Neural progenitor cell (in vitro differentiated cells): ENCODE data around the gene GRB2. TPM values are rescaled to one million over a fixed set of nuclear protein-coding genes. Genes with fewer than 3 reads are reported as not detected.
"Not testable (repeated sequence)": the region's sequence is repeated elsewhere in the genome, so short reads cannot be mapped to it uniquely, and the experiment has no call there.

Experiments used
- DNase-seq: peaks from one replicate; pipeline ENCODE4 v3.0.0-alpha.2; 2016; ENCODE audit warnings: low spot score
- H2AFZ ChIP-seq: fragments of 200-600 bp; sonication (generic); replicated peaks from 2 replicates; pipeline ENCODE4 v1.6.1; 2016; ENCODE audit warnings: antibody characterized with exemption
- H3F3A ChIP-seq: fragments of 200-600 bp; sonication (generic); 2 replicates; pipeline ENCODE4 v1.6.1; 2016; ENCODE audit warnings: antibody characterized with exemption, low read depth
- H3K27ac ChIP-seq: fragments of 200-600 bp; sonication (generic); 2 replicates; pipeline ENCODE4 v1.5.1; 2016; ENCODE audit warnings: mild to moderate bottlenecking
- H3K27me3 ChIP-seq: fragments of 200-600 bp; sonication (generic); 2 replicates; pipeline ENCODE4 v1.6.1; 2016; ENCODE audit warnings: mild to moderate bottlenecking, moderate library complexity
- H3K36me3 ChIP-seq: fragments of 200-600 bp; sonication (generic); 2 replicates; pipeline ENCODE4 v1.5.1; 2016
- H3K4me1 ChIP-seq: fragments of 200-600 bp; sonication (generic); 2 replicates; pipeline ENCODE4 v1.6.1; 2016; ENCODE audit warnings: mixed run types
- H3K4me2 ChIP-seq: fragments of 200-600 bp; sonication (generic); 2 replicates; pipeline ENCODE4 v1.6.1; 2016
- H3K4me3 ChIP-seq: fragments of 200-600 bp; sonication (generic); 2 replicates; pipeline ENCODE4 v1.5.1; 2016
- H3K79me2 ChIP-seq: fragments of 200-600 bp; sonication (generic); 2 replicates; pipeline ENCODE4 v1.6.1; 2016; ENCODE audit warnings: low read depth
- H3K9ac ChIP-seq: fragments of 200-600 bp; sonication (generic); 2 replicates; pipeline ENCODE4 v1.6.1; 2016
- H3K9me3 ChIP-seq: fragments of 200-600 bp; sonication (generic); 2 replicates; pipeline ENCODE4 v1.5.1; 2016; ENCODE audit warnings: low read depth
- H4K20me1 ChIP-seq: fragments of 200-600 bp; sonication (generic); 2 replicates; pipeline ENCODE4 v1.6.1; 2016; ENCODE audit warnings: low read depth
- H3K27ac Mint-ChIP-seq: 3 replicates; pipeline ENCODE4 v1.8.0; 2021; ENCODE audit warnings: mixed read lengths
- H3K27me3 Mint-ChIP-seq: 2 replicates; pipeline ENCODE4 v1.8.0; 2022; ENCODE audit warnings: low read depth, mild to moderate bottlenecking, inconsistent platforms, moderate library complexity, mixed read lengths; ENCODE audit not compliant: insufficient read depth
- H3K36me3 Mint-ChIP-seq: 3 replicates; pipeline ENCODE4 v1.8.0; 2021; ENCODE audit warnings: mixed read lengths
- H3K4me1 Mint-ChIP-seq: 3 replicates; pipeline ENCODE4 v1.8.0; 2021; ENCODE audit warnings: mixed read lengths
- H3K4me3 Mint-ChIP-seq: 3 replicates; pipeline ENCODE4 v1.8.0; 2021; ENCODE audit warnings: mild to moderate bottlenecking, moderate library complexity, mixed read lengths
- H3K9me3 Mint-ChIP-seq: 3 replicates; pipeline ENCODE4 v1.8.0; 2020; ENCODE audit warnings: mixed read lengths
- EZH2 ChIP-seq: fragments of 200-600 bp; sonication (generic); IDR thresholded peaks from 2 replicates; pipeline ENCODE4 v1.6.1; 2017; ENCODE audit warnings: antibody characterized with exemption, mild to moderate bottlenecking, moderate library complexity
- EZH2phosphoT487 ChIP-seq: fragments of 200-600 bp; sonication (generic); IDR thresholded peaks from 2 replicates; pipeline ENCODE4 v1.6.1; 2017; ENCODE audit warnings: antibody characterized with exemption
- total RNA-seq: library from RNA; depleted of rRNA; stranded (reverse); fragments of >200 nt; gene quantifications from 2 replicates; pipeline ENCODE4 v1.2.3, GENCODE V29; 2015; ENCODE audit warnings: low replicate concordance
- TF ChIP-seq, protein P1 (sequence below): fragments of 200-600 bp; sonication (generic); IDR thresholded peaks from 2 replicates; pipeline ENCODE4 v1.5.1; 2017; ENCODE audit warnings: antibody characterized with exemption, mild to moderate bottlenecking

GRB2 gene
- total RNA-seq: 71.0 and 72.5 TPM in 2 replicates

GRCh38 chr17:75405365-75406221 lies at the start of gene GRB2:
Gene GRB2 (minus strand): TSS chr17:75405678. CDS start chr17:75393628, 12,050 bp downstream.
- H3K27ac Mint-ChIP-seq: peak within 1 kb of the TSS; percentile 72
- Histone ChIP-seq H3K4me1 (peaks cover 3% of the 10 kb centered on the region), H3K4me2 (peak within 1 kb of the TSS; percentile 98), H4K20me1 (peaks cover 22% of the 10 kb centered on the region), H3F3A (peaks cover 9% of the 10 kb centered on the region), H3K27me3 (no peaks in the 10 kb centered on the region), H3K9ac (peak within 1 kb of the TSS; percentile 91), H3K27ac (no peak within 1 kb of the TSS), H3K36me3 (no peaks in the 10 kb centered on the region), H3K79me2 (peaks cover 46% of the 10 kb centered on the region), H3K4me3 (peak within 1 kb of the TSS; percentile 99), H3K9me3 (no peaks in the 10 kb centered on the region), H2AFZ (peak within 1 kb of the TSS; percentile 79)
- no peak for TF ChIP-seq EZH2
- TF ChIP-seq EZH2phosphoT487: no peak
- TF ChIP-seq, protein P1, sequence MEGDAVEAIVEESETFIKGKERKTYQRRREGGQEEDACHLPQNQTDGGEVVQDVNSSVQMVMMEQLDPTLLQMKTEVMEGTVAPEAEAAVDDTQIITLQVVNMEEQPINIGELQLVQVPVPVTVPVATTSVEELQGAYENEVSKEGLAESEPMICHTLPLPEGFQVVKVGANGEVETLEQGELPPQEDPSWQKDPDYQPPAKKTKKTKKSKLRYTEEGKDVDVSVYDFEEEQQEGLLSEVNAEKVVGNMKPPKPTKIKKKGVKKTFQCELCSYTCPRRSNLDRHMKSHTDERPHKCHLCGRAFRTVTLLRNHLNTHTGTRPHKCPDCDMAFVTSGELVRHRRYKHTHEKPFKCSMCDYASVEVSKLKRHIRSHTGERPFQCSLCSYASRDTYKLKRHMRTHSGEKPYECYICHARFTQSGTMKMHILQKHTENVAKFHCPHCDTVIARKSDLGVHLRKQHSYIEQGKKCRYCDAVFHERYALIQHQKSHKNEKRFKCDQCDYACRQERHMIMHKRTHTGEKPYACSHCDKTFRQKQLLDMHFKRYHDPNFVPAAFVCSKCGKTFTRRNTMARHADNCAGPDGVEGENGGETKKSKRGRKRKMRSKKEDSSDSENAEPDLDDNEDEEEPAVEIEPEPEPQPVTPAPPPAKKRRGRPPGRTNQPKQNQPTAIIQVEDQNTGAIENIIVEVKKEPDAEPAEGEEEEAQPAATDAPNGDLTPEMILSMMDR: no peak
- H3K4me1 Mint-ChIP-seq: peaks cover 18% of the 10 kb centered on the region
- H3K36me3 Mint-ChIP-seq: peaks cover 3% of the 10 kb centered on the region
- peak; percentile 98 for DNase-seq
- H3K4me3 Mint-ChIP-seq: peak within 1 kb of the TSS; percentile 91
- H3K27me3 Mint-ChIP-seq: peaks cover 4% of the 10 kb centered on the region
- H3K9me3 Mint-ChIP-seq: no peaks in the 10 kb centered on the region

DNA sequence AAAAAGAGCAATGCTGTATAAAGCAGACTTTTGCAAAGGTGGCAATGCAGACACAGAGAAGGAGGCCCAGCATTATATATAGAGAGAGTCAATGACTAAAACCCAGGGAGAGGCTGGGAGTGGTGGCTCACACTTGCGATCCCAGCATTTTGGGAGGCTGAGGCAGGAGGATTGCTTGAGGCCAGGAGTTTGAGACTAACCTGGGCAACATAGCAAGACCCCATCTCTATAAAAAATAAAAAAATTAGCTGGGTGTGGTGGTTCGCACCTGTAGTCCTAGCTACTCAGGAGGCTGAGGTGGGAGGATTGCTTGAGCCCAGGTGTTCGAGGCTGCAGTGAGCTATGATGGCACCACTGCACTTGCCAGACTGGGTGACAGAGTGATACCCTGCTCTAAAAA lies 49.2 kb upstream of the GRB2 start:
- not testable (repeated sequence) for DNase-seq, H2AFZ ChIP-seq, H3K9ac ChIP-seq, H3K9me3 ChIP-seq, H3K4me3 Mint-ChIP-seq, H4K20me1 ChIP-seq, H3K36me3 Mint-ChIP-seq, H3K27ac Mint-ChIP-seq, H3K27ac ChIP-seq, H3K4me2 ChIP-seq, H3K9me3 Mint-ChIP-seq, H3K27me3 Mint-ChIP-seq, H3K4me3 ChIP-seq, H3K36me3 ChIP-seq, H3K27me3 ChIP-seq, H3F3A ChIP-seq
- H3K4me1 ChIP-seq: peaks cover 15% of the 10 kb centered on the region
- H3K79me2 ChIP-seq: peaks cover 12% of the 10 kb centered on the region
- peaks cover 37% of the 10 kb centered on the region for H3K4me1 Mint-ChIP-seq

GRCh38 chr17:75454193-75454592 lies 48.7 kb upstream of the GRB2 start:
- Histone ChIP-seq H3K4me2 (no peak overlapping the region), H3K4me3 (no peak overlapping the region), H3K9ac (no peak overlapping the region), H3K9me3 (no peaks in the 10 kb centered on the region), H3K4me1 (peaks cover 15% of the 10 kb centered on the region), H3K36me3 (no peaks in the 10 kb centered on the region), H4K20me1 (no peaks in the 10 kb centered on the region), H3K27ac (no peak overlapping the region), H3F3A (peaks cover 4% of the 10 kb centered on the region), H2AFZ (no peak overlapping the region), H3K79me2 (peaks cover 12% of the 10 kb centered on the region), H3K27me3 (no peaks in the 10 kb centered on the region)
- DNase-seq: no peak
- Mint-ChIP-seq H3K36me3 (peaks cover 3% of the 10 kb centered on the region), H3K27me3 (peaks cover 3% of the 10 kb centered on the region), H3K4me3 (no peak overlapping the region), H3K9me3 (no peaks in the 10 kb centered on the region), H3K27ac (no peak overlapping the region), H3K4me1 (peaks cover 34% of the 10 kb centered on the region)
- TF ChIP-seq, protein P1: no peak
- TF ChIP-seq EZH2phosphoT487 (no peak), EZH2 (no peak)

DNA sequence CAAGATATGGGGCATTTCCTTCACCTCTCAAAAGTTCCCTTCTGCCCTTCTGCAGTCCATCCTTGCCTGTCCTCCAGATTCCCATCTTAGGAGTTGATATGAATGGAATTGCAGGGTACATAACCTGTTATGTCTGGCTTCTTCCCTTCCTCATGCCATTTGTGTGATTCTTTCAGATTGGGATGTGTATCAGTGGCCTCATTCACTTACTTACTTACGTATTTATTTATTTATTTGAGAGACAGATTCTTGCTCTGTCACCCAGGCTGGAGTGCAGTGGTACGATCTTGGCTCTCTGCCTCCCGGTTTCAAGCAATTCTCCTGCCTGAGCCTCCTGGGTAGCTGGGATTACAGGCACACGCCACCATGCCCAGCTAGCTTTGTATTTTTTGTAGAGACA lies 44.8 kb upstream of the GRB2 start:
- H2AFZ ChIP-seq: no peak overlapping the region
- H3K4me3 Mint-ChIP-seq: no peak overlapping the region
- peaks cover 2% of the 10 kb centered on the region for H3K36me3 Mint-ChIP-seq

More for the DNA sequence above, 44.8 kb upstream of the GRB2 start:
- no peaks in the 10 kb centered on the region for H3K27me3 ChIP-seq
- no peaks in the 10 kb centered on the region for H3K27me3 Mint-ChIP-seq
- H4K20me1 ChIP-seq: no peaks in the 10 kb centered on the region
- no peak overlapping the region for H3K4me2 ChIP-seq
- H3K9me3 Mint-ChIP-seq: no peaks in the 10 kb centered on the region
- no peak overlapping the region for H3K4me3 ChIP-seq
- TF ChIP-seq EZH2 (no peak), EZH2phosphoT487 (no peak)
- TF ChIP-seq, protein P1: no peak
- no peak overlapping the region for H3K9ac ChIP-seq
- H3K36me3 ChIP-seq: no peaks in the 10 kb centered on the region
- H3F3A ChIP-seq: no peaks in the 10 kb centered on the region
- DNase-seq: no peak
- no peaks in the 10 kb centered on the region for H3K79me2 ChIP-seq
- no peak overlapping the region for H3K27ac Mint-ChIP-seq
- peaks cover 9% of the 10 kb centered on the region for H3K4me1 Mint-ChIP-seq
- no peaks in the 10 kb centered on the region for H3K4me1 ChIP-seq
- no peak overlapping the region for H3K27ac ChIP-seq
- H3K9me3 ChIP-seq: no peaks in the 10 kb centered on the region
